Caco-2 (cell line): ENCODE results near the gene MPPED2. TPM values are rescaled to one million over a fixed set of nuclear protein-coding genes. Genes with fewer than 3 reads are reported as not detected.

Experiments
- BruUV-seq: library from RNA; stranded (reverse); fragments of 400-500 nt; replicated peaks from 2 replicates; lab custom pipeline; 2021; lab: Mats Ljungman, UMichigan
- CTCF ChIA-PET: fragments of 300-600 bp; sonication (Branson Sonifier 250); formaldehyde crosslinking; loops from one replicate; lab custom pipeline; 2022; ENCODE audit warnings: antibody characterized with exemption; lab: Charles Lee
- POLR2A ChIA-PET: fragments of 300-600 bp; sonication (Branson Sonifier 250); formaldehyde crosslinking; loops from one replicate; lab custom pipeline; 2022; ENCODE audit warnings: antibody characterized with exemption; lab: Charles Lee
- DNase-seq, 2 experiments: peaks; one replicate each; pipeline versions ENCODE4 v3.0.0 to v3.0.0-alpha.2; 2020 to 2022
- H3K27me3 ChIP-seq: replicated peaks from 2 replicates; pipeline ENCODE4 v1.6.0; 2011; ENCODE audit warnings: low read length; ENCODE audit not compliant: control insufficient read depth, insufficient read depth
- H3K36me3 ChIP-seq: 2 replicates; pipeline ENCODE4 v1.5.1; 2011; ENCODE audit warnings: low read length; ENCODE audit not compliant: control insufficient read depth, insufficient read depth
- H3K4me1 ChIP-seq: fragments of 250-450 bp; sonication (Bioruptor Pico); 2 replicates; pipeline ENCODE4 v1.5.1; 2020; ENCODE audit warnings: mild to moderate bottlenecking
- H3K4me3 ChIP-seq: 2 replicates; pipeline ENCODE4 v1.5.1; 2011; ENCODE audit warnings: low read depth, mild to moderate bottlenecking, control low read depth, low read length
- H3K9me3 ChIP-seq: fragments of 250-450 bp; sonication (Bioruptor Pico); 2 replicates; pipeline ENCODE4 v1.5.1; 2020; ENCODE audit warnings: mild to moderate bottlenecking, moderate library complexity
- H3K27ac Mint-ChIP-seq: one replicate; pipeline ENCODE4 v1.8.0; 2022; ENCODE audit warnings: mixed read lengths; ENCODE audit not compliant: unreplicated experiment
- H3K27me3 Mint-ChIP-seq: one replicate; pipeline ENCODE4 v1.8.0; 2022; ENCODE audit warnings: mixed read lengths; ENCODE audit not compliant: insufficient read depth, unreplicated experiment
- H3K36me3 Mint-ChIP-seq: one replicate; pipeline ENCODE4 v1.8.0; 2022; ENCODE audit warnings: mild to moderate bottlenecking, mixed read lengths; ENCODE audit not compliant: insufficient read depth, unreplicated experiment
- H3K4me1 Mint-ChIP-seq: one replicate; pipeline ENCODE4 v1.8.0; 2022; ENCODE audit warnings: low read depth, mixed read lengths; ENCODE audit not compliant: unreplicated experiment
- H3K4me3 Mint-ChIP-seq: one replicate; pipeline ENCODE4 v1.8.0; 2022; ENCODE audit warnings: mild to moderate bottlenecking, moderate library complexity, mixed read lengths; ENCODE audit not compliant: unreplicated experiment
- H3K9me3 Mint-ChIP-seq: one replicate; pipeline ENCODE4 v1.8.0; 2022; ENCODE audit warnings: mixed read lengths; ENCODE audit not compliant: unreplicated experiment
- CTCF ChIP-seq, 2 experiments: fragments of 200-600 bp in 1 of 2; IDR thresholded peaks; 1 replicate in 1 of 2; 2 replicates in 1 of 2; pipeline versions ENCODE4 v1.5.1 to v1.8.0; 2011 to 2022; ENCODE audit warnings: antibody characterized with exemption in 1 of 2, control low read depth in 1 of 2, inconsistent platforms in 1 of 2, low read depth in 1 of 2, low read length in 1 of 2, mild to moderate bottlenecking in 1 of 2, moderate library complexity in 1 of 2; ENCODE audit not compliant: insufficient read depth in 1 of 2, severe bottlenecking in 1 of 2, unreplicated experiment in 1 of 2
- intact Hi-C: fragments of 100-400 bp; cut with micrococcal nuclease; formaldehyde crosslinking; loops from one replicate; pipeline ENCODE4 v1.10.0; 2022; ENCODE audit not compliant: unreplicated experiment
- total RNA-seq: library from RNA; stranded (reverse); gene quantifications from 2 replicates; pipeline ENCODE4 v1.2.3, GENCODE V29; 2022

Gene MPPED2
- total RNA-seq, 1 experiment from 2014 or later, result not detected

GRCh38 chr11:30393012-30393411, 193.1 kb downstream of the MPPED2 start:
- Histone ChIP-seq H3K36me3 (no peaks in the 10 kb centered on the region), H3K9me3 (no peaks in the 10 kb centered on the region), H3K4me1 (no peaks in the 10 kb centered on the region), H3K4me3 (no peak overlapping the region), H3K27me3 (no peaks in the 10 kb centered on the region)
- no peak for DNase-seq
- ChIA-PET POLR2A (no interaction called here), CTCF (no interaction called here)
- BruUV-seq, result no TSS peak
- Mint-ChIP-seq H3K4me3 (no peak overlapping the region), H3K27me3 (peaks cover 13% of the 10 kb centered on the region), H3K9me3 (no peaks in the 10 kb centered on the region), H3K27ac (no peak overlapping the region), H3K36me3 (no peaks in the 10 kb centered on the region), H3K4me1 (no peaks in the 10 kb centered on the region)
- no peak for TF ChIP-seq CTCF (IDR thresholded peaks at IDR 0.05; ENCODE audit: insufficient read depth in 1 of 2, low read depth in 1 of 2, low read length in 1 of 2, severe bottlenecking in 1 of 2, unreplicated experiment in 1 of 2)
- intact Hi-C loops, result no loop called here

GRCh38 chr11:30392221-30392784, 193.8 kb downstream of the MPPED2 start:
- Mint-ChIP-seq H3K36me3 (no peaks in the 10 kb centered on the region), H3K27ac (no peak overlapping the region), H3K4me3 (no peak overlapping the region), H3K27me3 (peaks cover 13% of the 10 kb centered on the region), H3K9me3 (no peaks in the 10 kb centered on the region), H3K4me1 (no peaks in the 10 kb centered on the region)
- TF ChIP-seq CTCF (IDR thresholded peaks at IDR 0.05; ENCODE audit: insufficient read depth in 1 of 2, low read depth in 1 of 2, low read length in 1 of 2, severe bottlenecking in 1 of 2, unreplicated experiment in 1 of 2), result no peak
- ChIA-PET POLR2A (no interaction called here), CTCF (no interaction called here)
- no peaks in the 10 kb centered on the region for H3K4me1 ChIP-seq
- H3K27me3 ChIP-seq, result no peaks in the 10 kb centered on the region
- H3K4me3 ChIP-seq, result no peak overlapping the region
- no peak for DNase-seq
- no peaks in the 10 kb centered on the region for H3K9me3 ChIP-seq
- intact Hi-C loops, result no loop called here
- no peaks in the 10 kb centered on the region for H3K36me3 ChIP-seq
- BruUV-seq, result no TSS peak

GRCh38 chr11:30388957-30389356, 197.2 kb downstream of the MPPED2 start:
- Mint-ChIP-seq H3K9me3 (no peaks in the 10 kb centered on the region), H3K27me3 (peaks cover 16% of the 10 kb centered on the region), H3K4me3 (no peak overlapping the region), H3K36me3 (no peaks in the 10 kb centered on the region), H3K27ac (no peak overlapping the region), H3K4me1 (no peaks in the 10 kb centered on the region)
- intact Hi-C loops, result no loop called here
- ChIA-PET CTCF (no interaction called here), POLR2A (no interaction called here)
- no peaks in the 10 kb centered on the region for H3K9me3 ChIP-seq
- no peaks in the 10 kb centered on the region for H3K36me3 ChIP-seq
- no peaks in the 10 kb centered on the region for H3K4me1 ChIP-seq
- BruUV-seq, result no TSS peak
- TF ChIP-seq CTCF (IDR thresholded peaks at IDR 0.05; ENCODE audit: insufficient read depth in 1 of 2, low read depth in 1 of 2, low read length in 1 of 2, severe bottlenecking in 1 of 2, unreplicated experiment in 1 of 2), result no peak
- no peak for DNase-seq
- no peaks in the 10 kb centered on the region for H3K27me3 ChIP-seq
- no peak overlapping the region for H3K4me3 ChIP-seq
